Measurements from ENCODE around the gene NMNAT3.

NMNAT3 gene

GRCh38 chr3:139518306-139518705, 159.5 kb downstream of the NMNAT3 start:
- no peak for DNase-seq

- no peak for DNase-seq
Observed at GRCh38 chr3:139517321-139518065, 160.3 kb downstream of the NMNAT3 start.

GRCh38 chr3:139514741-139515140, 163.0 kb downstream of the NMNAT3 start:
- no peak for DNase-seq

Data from COR-L47 (cell line).